Heart right ventricle (tissue), 16 donors: ENCODE results near the gene RPP25L. TPM values are rescaled to one million over a fixed set of nuclear protein-coding genes. Genes with fewer than 3 reads are reported as not detected.

Experiments
- ATAC-seq, 8 donors: fragments of 200-7000 bp; cut with Tn5 transposase; one replicate each; pipeline ENCODE4 v1.9.1; 2020; ENCODE audit warnings: mild to moderate bottlenecking in 8 of 8, moderate library complexity in 8 of 8, moderate number of reproducible peaks in 1 of 8
- DNase-seq, 2 donors: peaks; one replicate each; pipeline ENCODE4 v3.0.0-alpha.2; 2020
- H3K27ac ChIP-seq, 10 donors: fragments of 200-600 bp; sonication (generic) in 2 of 10; one replicate each; pipeline versions ENCODE4 v1.5.0 to v1.8.0; 2020 to 2022; ENCODE audit warnings: mild to moderate bottlenecking in 3 of 10
- H3K27me3 ChIP-seq, 7 donors: fragments of 200-600 bp; one replicate each; pipeline ENCODE4 v1.8.0; 2021 to 2022; ENCODE audit warnings: mild to moderate bottlenecking in 2 of 7
- H3K36me3 ChIP-seq, 9 donors: fragments of 200-600 bp; sonication (generic) in 1 of 9; one replicate each; pipeline versions ENCODE4 v1.5.0 to v1.8.0; 2020 to 2022; ENCODE audit warnings: mild to moderate bottlenecking in 2 of 9
- H3K4me1 ChIP-seq, 9 donors: fragments of 200-600 bp; sonication (generic) in 1 of 9; one replicate each; pipeline versions ENCODE4 v1.5.0 to v1.8.0; 2020 to 2022; ENCODE audit warnings: mild to moderate bottlenecking in 4 of 9
- H3K4me3 ChIP-seq, 10 donors: fragments of 200-600 bp; sonication (generic) in 2 of 10; one replicate each; pipeline versions ENCODE4 v1.5.0 to v1.8.0; 2020 to 2022; ENCODE audit warnings: mild to moderate bottlenecking in 7 of 10, moderate library complexity in 2 of 10
- H3K9me3 ChIP-seq, 11 donors: fragments of 200-600 bp in 10 of 11; sonication (generic) in 2 of 11; one replicate each; pipeline versions ENCODE4 v1.5.0 to v1.8.0; 2013 to 2022; ENCODE audit warnings: mild to moderate bottlenecking in 2 of 11, control low read depth in 1 of 11, moderate library complexity in 1 of 11
- WGBS, 2 donors: extraction: QIAGEN DNeasy Blood & Tissue Kit; methylation state at CpG; one replicate each; pipeline ENCODE4 v1.1.7; 2013; ENCODE audit warnings: inconsistent platforms in 1 of 2; 5-methylcytosine and 5-hydroxymethylcytosine counted together
- intact Hi-C, 10 donors: fragments of 100-400 bp; cut with DNase I; formaldehyde crosslinking; loops; one replicate each; pipeline versions ENCODE4 v1.11.1 to v1.14.2; 2022
- polyA plus RNA-seq, 2 donors: library from polyadenylated mRNA; stranded (reverse); fragments of 200-250 nt; gene quantifications; one replicate each; pipeline ENCODE4 v1.2.3, GENCODE V29; 2013
- total RNA-seq, 10 donors: library from RNA; stranded (reverse); fragmentation: NEBNext Ultra II Directional in 3 of 10; extraction: Animal tissue kit (Norgen Biotek cat#: 25700) in 3 of 10; gene quantifications; one replicate each; pipeline versions ENCODE4 v1.2.1 to v1.2.4, GENCODE V29; 2021 to 2023
- TF ChIP-seq, protein P1 (sequence below), 9 donors: fragments of 200-600 bp; sonication (generic) in 2 of 9; IDR thresholded peaks; one replicate each; pipeline versions ENCODE4 v1.5.0 to v1.8.0; 2021 to 2022; ENCODE audit warnings: antibody characterized with exemption in 9 of 9, mild to moderate bottlenecking in 5 of 9, moderate library complexity in 1 of 9
- donor health status: Arrhythmogenic right ventricular cardiomyopathy.
- donor health status: ischemic (EF 13 %, LVEDD 7.1; RV severe dilation, severe dysfunction).
- donor health status: healthy with polysubstance abuse.
- donor health status: DM: no; HTN: yes; CAD: no.
- donor health status: DM: no; HTN: no; CAD: no.
- donor health status: ischemic (EF 25% LVEDD 6.9; RV normal size, moderate dysfunction).
- donor health status: ischemic (EF 25% LVEDD 5.7; RV mildly dilated, moderate dysfunction).
- donor health status: healthy.
- donor health status: DM: yes; HTN: yes; CAD: no.
- donor health status: Ischemic cardiomyopathy.
- donor health status: ischemic (EF 35%, LVEDD 5.7; RV mildly dilated, moderate dysfunction).
- donor health status: nonischemic (EF 11% LVEDD 7.7; RV severe dilation, severe dysfunction).
- donor health status: DM: yes; HTN: yes; CAD: no.
- donor health status: PGD.
- donor health status: ischemic (EF 29% LVEDD 5.4; RV normal size, mild dysfunction).
- donor health status: nonischemic (EF 23%, LVEDD 6.1; RV moderate dilation, normal function).

RPP25L gene
- total and polyA plus RNA-seq, 12 donors = 29.2 to 51.0 (median 39.2) TPM

DNA sequence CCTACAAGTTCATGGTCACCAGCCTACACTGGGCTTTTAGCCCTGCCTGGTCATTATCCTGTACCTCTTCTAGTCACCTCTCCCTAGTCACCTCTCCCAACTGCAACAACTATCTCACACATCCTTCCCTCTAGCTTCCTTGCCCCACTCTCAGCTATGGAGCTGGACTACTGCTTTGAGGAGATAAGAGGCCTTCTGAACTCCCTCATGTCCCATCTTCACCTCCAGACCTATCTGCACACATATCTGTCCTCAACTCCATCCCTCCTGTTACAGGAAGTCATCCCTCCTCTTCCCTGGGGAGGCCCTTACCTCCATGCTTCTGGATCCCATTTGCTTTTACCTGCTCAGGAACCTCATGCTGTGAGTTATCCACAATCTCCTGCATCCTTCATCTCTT is 5.7 kb downstream of the RPP25L start:
- H3K36me3 ChIP-seq = no peaks in the 10 kb centered on the region
- no peaks in the 10 kb centered on the region for H3K27me3 ChIP-seq
- no peak overlapping the region for H3K27ac ChIP-seq
- DNase-seq (no peak), ATAC-seq (no peak)
- intact Hi-C loops = loop anchor here in 2 of 10 donors (10.0 kb wide), 3 partner anchors 201 to 271 kb away; no protein-coding TSS in a partner anchor
- H3K9me3 ChIP-seq = no peaks in the 10 kb centered on the region
- TF ChIP-seq, protein P1, sequence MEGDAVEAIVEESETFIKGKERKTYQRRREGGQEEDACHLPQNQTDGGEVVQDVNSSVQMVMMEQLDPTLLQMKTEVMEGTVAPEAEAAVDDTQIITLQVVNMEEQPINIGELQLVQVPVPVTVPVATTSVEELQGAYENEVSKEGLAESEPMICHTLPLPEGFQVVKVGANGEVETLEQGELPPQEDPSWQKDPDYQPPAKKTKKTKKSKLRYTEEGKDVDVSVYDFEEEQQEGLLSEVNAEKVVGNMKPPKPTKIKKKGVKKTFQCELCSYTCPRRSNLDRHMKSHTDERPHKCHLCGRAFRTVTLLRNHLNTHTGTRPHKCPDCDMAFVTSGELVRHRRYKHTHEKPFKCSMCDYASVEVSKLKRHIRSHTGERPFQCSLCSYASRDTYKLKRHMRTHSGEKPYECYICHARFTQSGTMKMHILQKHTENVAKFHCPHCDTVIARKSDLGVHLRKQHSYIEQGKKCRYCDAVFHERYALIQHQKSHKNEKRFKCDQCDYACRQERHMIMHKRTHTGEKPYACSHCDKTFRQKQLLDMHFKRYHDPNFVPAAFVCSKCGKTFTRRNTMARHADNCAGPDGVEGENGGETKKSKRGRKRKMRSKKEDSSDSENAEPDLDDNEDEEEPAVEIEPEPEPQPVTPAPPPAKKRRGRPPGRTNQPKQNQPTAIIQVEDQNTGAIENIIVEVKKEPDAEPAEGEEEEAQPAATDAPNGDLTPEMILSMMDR (IDR thresholded peaks at IDR 0.05) = no peak
- peaks cover 2 to 14% (median 12%) of the 10 kb centered on the region in 9 donors for H3K4me1 ChIP-seq
- no peak overlapping the region for H3K4me3 ChIP-seq

DNA sequence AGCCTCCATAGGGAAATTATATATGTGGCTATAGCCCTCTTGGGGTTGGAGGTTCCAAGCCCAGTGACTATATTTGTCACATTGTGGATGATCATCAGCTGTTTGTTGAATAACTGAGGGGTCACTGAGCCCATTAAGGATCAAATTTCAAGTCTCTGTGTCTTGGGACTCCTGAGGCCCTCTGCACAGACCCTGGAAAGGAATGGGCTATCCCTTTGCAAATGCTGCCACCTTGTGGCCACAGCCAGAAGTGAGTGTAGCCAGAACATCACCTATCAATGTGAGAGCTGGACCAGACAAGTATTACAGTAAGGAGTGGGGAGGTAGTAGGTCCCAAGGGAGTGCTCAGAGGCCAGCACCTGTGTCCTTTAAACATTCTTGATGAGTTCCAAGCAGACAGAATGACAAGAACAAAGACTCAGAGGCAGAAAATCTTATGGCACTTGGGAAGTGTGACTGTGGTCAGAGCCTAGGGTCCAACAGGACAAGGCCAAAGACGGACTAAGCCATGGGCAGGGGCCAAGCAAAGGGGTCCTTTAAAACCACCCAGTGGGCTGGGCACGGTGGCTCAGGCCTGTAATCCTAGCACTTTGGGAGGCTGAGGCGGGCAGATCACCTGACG is 8.2 kb downstream of the RPP25L start:
- intact Hi-C loops = loop anchor here in 8 of 10 donors (2.0 to 10.0 kb wide), 7 partner anchors 101 to 271 kb away; no protein-coding TSS in a partner anchor
- ATAC-seq = peak; percentile 76 to 91 (median 87)
- WGBS, 2 donors = 56 to 58% methylated on average over 4 of the region's 4 CpGs
- Histone ChIP-seq H3K27me3 (no peaks in the 10 kb centered on the region), H3K9me3 (no peaks in the 10 kb centered on the region), H3K27ac (no peak overlapping the region), H3K36me3 (no peaks in the 10 kb centered on the region), H3K4me1 (no peaks in the 10 kb centered on the region), H3K4me3 (no peak overlapping the region)
- TF ChIP-seq, protein P1 (IDR thresholded peaks at IDR 0.05) = peak; percentile 82 to 94 (median 93)
- DNase-seq = peak; percentile 78 to 85

DNA sequence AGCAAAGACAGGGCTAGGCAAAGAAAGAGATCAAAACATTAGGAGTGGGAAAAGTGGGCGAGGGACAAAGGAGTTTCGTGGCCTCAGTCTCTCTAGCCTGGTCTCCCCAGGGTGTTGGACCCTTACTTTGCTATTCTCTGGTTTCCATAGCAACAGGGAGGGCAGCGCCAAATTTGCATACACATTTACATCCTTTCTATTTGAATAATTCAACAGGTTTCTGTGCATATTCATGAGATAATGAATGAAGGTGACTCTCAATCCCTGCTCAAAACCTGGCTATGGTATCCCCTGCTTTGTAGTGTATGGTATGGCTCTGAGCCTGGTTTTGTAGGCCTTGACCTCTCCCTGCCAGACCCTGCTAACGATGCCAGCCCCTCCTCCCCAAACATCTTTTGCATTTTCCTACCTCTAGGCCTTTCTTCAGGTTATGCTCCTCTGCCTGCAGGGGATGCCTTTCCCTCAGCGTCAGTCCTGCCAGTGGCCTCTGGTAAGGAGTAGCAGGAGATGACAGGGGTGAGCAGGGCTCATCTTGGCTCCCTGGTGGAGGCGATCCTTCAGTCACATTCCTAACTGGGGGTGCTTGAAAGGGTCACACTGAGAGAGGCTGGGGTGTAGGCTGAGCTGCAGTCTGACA is 9.8 kb downstream of the RPP25L start:
- H3K4me3 ChIP-seq = no peak overlapping the region
- no peak overlapping the region for H3K27ac ChIP-seq
- H3K4me1 ChIP-seq = no peaks in the 10 kb centered on the region
- H3K36me3 ChIP-seq = no peaks in the 10 kb centered on the region
- WGBS, 2 donors = 77 to 78% methylated on average over 6 of the region's 6 CpGs
- H3K27me3 ChIP-seq = no peaks in the 10 kb centered on the region
- DNase-seq = no peak
- TF ChIP-seq, protein P1 (IDR thresholded peaks at IDR 0.05) = no peak
- ATAC-seq = no peak
- no peaks in the 10 kb centered on the region for H3K9me3 ChIP-seq
- intact Hi-C loops = loop anchor here in 8 of 10 donors (2.0 to 10.0 kb wide), 7 partner anchors 100 to 270 kb away; no protein-coding TSS in a partner anchor

DNA sequence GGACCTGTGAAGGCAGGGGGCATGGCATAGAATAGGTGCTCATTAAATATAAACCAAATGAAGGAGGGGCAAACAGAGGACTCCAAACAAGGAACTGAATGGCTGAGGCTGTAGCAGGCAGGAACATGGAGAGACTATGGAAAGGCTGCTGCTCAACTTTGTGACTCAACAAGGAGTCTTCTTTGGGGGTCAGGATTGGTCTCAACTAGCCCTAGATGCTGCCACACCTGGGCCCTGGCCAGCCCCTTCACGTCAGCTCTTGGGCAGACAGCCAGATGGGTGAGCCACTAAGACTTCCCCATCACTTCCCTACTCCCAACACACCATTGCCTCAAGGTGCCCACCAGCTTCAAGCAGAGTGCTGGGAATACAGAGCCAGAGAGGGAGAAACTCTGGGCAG is 11.0 kb downstream of the RPP25L start:
- no peak overlapping the region for H3K27ac ChIP-seq
- no peaks in the 10 kb centered on the region for H3K4me1 ChIP-seq
- H3K36me3 ChIP-seq = no peaks in the 10 kb centered on the region
- TF ChIP-seq, protein P1 (IDR thresholded peaks at IDR 0.05) = no peak
- WGBS, 2 donors = 41 to 52% methylated on average over 1 of the region's 1 CpG
- intact Hi-C loops = loop anchor here in 7 of 10 donors (5.0 to 10.0 kb wide), 6 partner anchors 99 to 269 kb away; no protein-coding TSS in a partner anchor
- H3K27me3 ChIP-seq = no peaks in the 10 kb centered on the region
- no peak for ATAC-seq
- no peak for DNase-seq
- H3K9me3 ChIP-seq = no peaks in the 10 kb centered on the region
- H3K4me3 ChIP-seq = no peak overlapping the region
